HUES64 (cell line): ENCODE data around the gene LRP3.

Source experiments
- H3K27ac ChIP-seq: 2 replicates; pipeline ENCODE4 v1.7.0; 2013; ENCODE audit warnings: low read depth, low read length, inconsistent platforms
- H3K27me3 ChIP-seq: 2 replicates; pipeline ENCODE4 v1.6.1; 2013; ENCODE audit warnings: mild to moderate bottlenecking, low read length; ENCODE audit not compliant: insufficient read depth
- H3K36me3 ChIP-seq: 2 replicates; pipeline ENCODE4 v1.6.1; 2013; ENCODE audit warnings: mild to moderate bottlenecking, low read length; ENCODE audit not compliant: insufficient read depth
- H3K4me1 ChIP-seq: 2 replicates; pipeline ENCODE4 v1.6.1; 2013; ENCODE audit warnings: mild to moderate bottlenecking, low read length, moderate library complexity; ENCODE audit not compliant: insufficient read depth
- H3K4me3 ChIP-seq: 2 replicates; pipeline ENCODE4 v1.5.1; 2013; ENCODE audit warnings: mild to moderate bottlenecking, low read length, moderate library complexity
- H3K9ac ChIP-seq: 2 replicates; pipeline ENCODE4 v1.6.1; 2013; ENCODE audit warnings: mild to moderate bottlenecking, low read depth, low read length
- H3K9me3 ChIP-seq: 2 replicates; pipeline ENCODE4 v1.6.1; 2013; ENCODE audit warnings: low read depth, low read length; ENCODE audit not compliant: insufficient read depth
- WGBS: fragments of 150-250, 120-280 bp; methylation state at CpG from one replicate; pipeline ENCODE4 v1.1.7; 2013; ENCODE audit warnings: missing lambda C conversion rate; 5-methylcytosine and 5-hydroxymethylcytosine counted together

LRP3 gene

GRCh38 chr19:33210266-33210940 lies 16.3 kb downstream of the LRP3 start:
- Histone ChIP-seq H3K27me3 (no peaks in the 10 kb centered on the region), H3K36me3 (peaks cover 6% of the 10 kb centered on the region; the same call in 1 of the 2 replicates), H3K9ac (no peak overlapping the region), H3K4me1 (no peaks in the 10 kb centered on the region), H3K27ac (no peak overlapping the region), H3K9me3 (no peaks in the 10 kb centered on the region), H3K4me3 (no peak overlapping the region)
- WGBS = 94% methylated on average over 22 of the region's 22 CpGs

- WGBS = 86% methylated on average over 17 of the region's 17 CpGs
- H3K4me1 ChIP-seq = no peaks in the 10 kb centered on the region
These were observed 17.8 kb downstream of the LRP3 start for GRCh38 chr19:33211794-33212435.

GRCh38 chr19:33212436-33213172 lies 18.5 kb downstream of the LRP3 start:
- no peaks in the 10 kb centered on the region for H3K9me3 ChIP-seq
- WGBS = 91% methylated on average over 30 of the region's 30 CpGs
- no peak overlapping the region for H3K4me3 ChIP-seq
- H3K27me3 ChIP-seq = no peaks in the 10 kb centered on the region
- no peak overlapping the region for H3K9ac ChIP-seq
- no peak overlapping the region for H3K27ac ChIP-seq
- H3K36me3 ChIP-seq = no peaks in the 10 kb centered on the region
- H3K4me1 ChIP-seq = no peaks in the 10 kb centered on the region

More at GRCh38 chr19:33211794-33212435, 17.8 kb downstream of the LRP3 start:
- no peaks in the 10 kb centered on the region for H3K9me3 ChIP-seq
- no peaks in the 10 kb centered on the region for H3K27me3 ChIP-seq
- H3K27ac ChIP-seq = no peak overlapping the region
- H3K36me3 ChIP-seq = no peaks in the 10 kb centered on the region
- H3K4me3 ChIP-seq = no peak overlapping the region
- H3K9ac ChIP-seq = no peak overlapping the region

- Histone ChIP-seq H3K9me3 (no peaks in the 10 kb centered on the region), H3K36me3 (no peaks in the 10 kb centered on the region), H3K27me3 (no peaks in the 10 kb centered on the region), H3K27ac (no peak overlapping the region), H3K4me3 (no peak overlapping the region), H3K4me1 (no peaks in the 10 kb centered on the region), H3K9ac (no peak overlapping the region)
- WGBS = 63% methylated on average over 6 of the region's 6 CpGs
These were observed 20.5 kb downstream of the LRP3 start for GRCh38 chr19:33214596-33214995.

- Histone ChIP-seq H3K36me3 (no peaks in the 10 kb centered on the region), H3K4me3 (no peak overlapping the region), H3K27ac (no peak overlapping the region), H3K9me3 (no peaks in the 10 kb centered on the region), H3K9ac (no peak overlapping the region), H3K27me3 (no peaks in the 10 kb centered on the region), H3K4me1 (no peaks in the 10 kb centered on the region)
- 94% methylated on average over 19 of the region's 19 CpGs for WGBS
These were observed 21.5 kb downstream of the LRP3 start for GRCh38 chr19:33215438-33216197.

- 68% methylated on average over 12 of the region's 12 CpGs for WGBS
- no peaks in the 10 kb centered on the region for H3K36me3 ChIP-seq
- H3K9me3 ChIP-seq = no peaks in the 10 kb centered on the region
- no peak overlapping the region for H3K4me3 ChIP-seq
- no peaks in the 10 kb centered on the region for H3K4me1 ChIP-seq
- H3K27ac ChIP-seq = no peak overlapping the region
- no peaks in the 10 kb centered on the region for H3K27me3 ChIP-seq
- H3K9ac ChIP-seq = no peak overlapping the region
These were observed 22.2 kb downstream of the LRP3 start for GRCh38 chr19:33216198-33216830.

GRCh38 chr19:33217881-33218280 lies 23.8 kb downstream of the LRP3 start:
- H3K4me1 ChIP-seq = no peaks in the 10 kb centered on the region
- no peak overlapping the region for H3K9ac ChIP-seq
- no peaks in the 10 kb centered on the region for H3K9me3 ChIP-seq
- 87% methylated on average over 8 of the region's 8 CpGs for WGBS
- H3K27ac ChIP-seq = no peak overlapping the region
- no peaks in the 10 kb centered on the region for H3K36me3 ChIP-seq
- H3K27me3 ChIP-seq = no peaks in the 10 kb centered on the region
- H3K4me3 ChIP-seq = no peak overlapping the region

- no peak overlapping the region for H3K27ac ChIP-seq
- no peaks in the 10 kb centered on the region for H3K9me3 ChIP-seq
- H3K27me3 ChIP-seq = peaks cover 10% of the 10 kb centered on the region
- WGBS = 79% methylated on average over 12 of the region's 12 CpGs
- H3K4me3 ChIP-seq = no peak overlapping the region
- no peaks in the 10 kb centered on the region for H3K36me3 ChIP-seq
- no peaks in the 10 kb centered on the region for H3K4me1 ChIP-seq
- H3K9ac ChIP-seq = no peak overlapping the region
These were observed 25.2 kb downstream of the LRP3 start for GRCh38 chr19:33219261-33219815.

- Histone ChIP-seq H3K36me3 (no peaks in the 10 kb centered on the region), H3K9ac (no peak overlapping the region), H3K27ac (no peak overlapping the region), H3K27me3 (peaks cover 18% of the 10 kb centered on the region), H3K9me3 (no peaks in the 10 kb centered on the region), H3K4me3 (no peak overlapping the region), H3K4me1 (no peaks in the 10 kb centered on the region)
- WGBS = 95% methylated on average over 18 of the region's 18 CpGs
These were observed 26.0 kb downstream of the LRP3 start for GRCh38 chr19:33220115-33220514.

GRCh38 chr19:33220735-33221134 lies 26.6 kb downstream of the LRP3 start:
- Histone ChIP-seq H3K9me3 (no peaks in the 10 kb centered on the region), H3K4me1 (no peaks in the 10 kb centered on the region), H3K27me3 (peaks cover 23% of the 10 kb centered on the region), H3K4me3 (no peak overlapping the region), H3K36me3 (no peaks in the 10 kb centered on the region), H3K27ac (no peak overlapping the region), H3K9ac (no peak overlapping the region)
- WGBS = 91% methylated on average over 9 of the region's 9 CpGs
